ENCODE results near the gene H1-8. TPM values are rescaled to one million over a fixed set of nuclear protein-coding genes. Genes with fewer than 3 reads are reported as not detected.

H1-8 gene
- total and polyA plus RNA-seq, 9 of the 15 experiments (the other 6 are each of a cell fraction or from before 2014, with no cell fraction given), result not detected

- TF ChIP-seq SMARCC2 (IDR thresholded peaks at IDR 0.05; ENCODE audit: low read depth) (no peak), ZNF212 (CRISPR knock-in tag; IDR thresholded peaks at IDR 0.05) (no peak), ELK1 (CRISPR knock-in tag; IDR thresholded peaks at IDR 0.05) (no peak), MXI1 (IDR thresholded peaks at IDR 0.05; ENCODE audit: low read depth, low read length) (no peak), MYC (IDR thresholded peaks at IDR 0.05; ENCODE audit: low read depth, low read length) (no peak), MYC (CRISPR knock-in tag; IDR thresholded peaks at IDR 0.05; ENCODE audit: borderline replicate concordance, low read depth) (no peak), MAZ (CRISPR knock-in tag; conservative IDR thresholded peaks at IDR 0.05 in 1 of 2, IDR thresholded peaks at IDR 0.05 in 1 of 2) (no peak), HBP1 (CRISPR knock-in tag; IDR thresholded peaks at IDR 0.05) (no peak), ARHGAP35 (IDR thresholded peaks at IDR 0.05; ENCODE audit: partially characterized antibody) (no peak)
- no peaks in the 10 kb centered on the region for H3K4me1 ChIP-seq (replicated peaks in 1 of 2; ENCODE audit: control insufficient read depth in 2 of 2, insufficient read depth in 2 of 2, low read length in 2 of 2)
- H3K4me2 ChIP-seq (ENCODE audit: insufficient read depth, low read length), result no peak overlapping the region
- ATAC-seq (no peak), FAIRE-seq (no peak), DNase-seq (ENCODE audit: extremely low read depth in 1 of 4, low spot score in 3 of 4) (no peak)
- H3K27me3 ChIP-seq (ENCODE audit: control insufficient read depth in 2 of 2, insufficient read depth in 2 of 2, low read length in 2 of 2), result peaks cover 0 to 27% of the 10 kb centered on the region in 2 experiments; a peak in 2 of 5 replicates
- H4K20me1 ChIP-seq (replicated peaks; ENCODE audit: control insufficient read depth, insufficient read depth, low read length), result no peaks in the 10 kb centered on the region
- ChIA-PET POLR2A (interaction anchor here (0.7 to 0.8 kb wide), 2 partner anchors 9 to 80 kb away, joined by 3 read pairs; no protein-coding TSS in a partner anchor), CTCF (ENCODE audit: low intra/inter-chr PET ratio) (no interaction called here)
- intact Hi-C loops (cut with micrococcal nuclease), result no loop called here
- H2AFZ ChIP-seq (ENCODE audit: low read depth, low read length), result no peak overlapping the region
- WGBS (ENCODE audit: insufficient coverage, low coverage, missing lambda C conversion rate), result 8% methylated on average over 6 of the region's 8 CpGs
- H3K9ac ChIP-seq (ENCODE audit: insufficient read depth in 1 of 2, low read depth in 2 of 2, low read length in 2 of 2), result no peak overlapping the region
- H3K9me3 ChIP-seq (replicated peaks; ENCODE audit: control insufficient read depth, insufficient read depth, low read depth, low read length), result no peaks in the 10 kb centered on the region
- H3K27ac ChIP-seq (ENCODE audit: extremely low read depth, low read depth, low read length), result no peak overlapping the region
- H3K36me3 ChIP-seq (ENCODE audit: control insufficient read depth, insufficient read depth, low read length), result no peaks in the 10 kb centered on the region
- in situ Hi-C loops (cut with MboI), result no loop called here
- H3K4me3 ChIP-seq, result no peak overlapping the region
- H3K9me1 ChIP-seq (ENCODE audit: control insufficient read depth, insufficient read depth, low read length), result no peaks in the 10 kb centered on the region
- H3K79me2 ChIP-seq (ENCODE audit: control insufficient read depth, insufficient read depth, low read length), result no peaks in the 10 kb centered on the region
- BruUV-seq (replicated peaks), result no TSS peak
Measured at GRCh38 chr3:129525341-129525968, 17.5 kb upstream of the H1-8 start.
